ENCODE results near the gene MUS81. TPM values are rescaled to one million over a fixed set of nuclear protein-coding genes. Genes with fewer than 3 reads are reported as not detected.

Gene MUS81
- total RNA-seq, 4 donors from 2014 or later, result 58.3 to 191 (median 81.2) TPM

DNA sequence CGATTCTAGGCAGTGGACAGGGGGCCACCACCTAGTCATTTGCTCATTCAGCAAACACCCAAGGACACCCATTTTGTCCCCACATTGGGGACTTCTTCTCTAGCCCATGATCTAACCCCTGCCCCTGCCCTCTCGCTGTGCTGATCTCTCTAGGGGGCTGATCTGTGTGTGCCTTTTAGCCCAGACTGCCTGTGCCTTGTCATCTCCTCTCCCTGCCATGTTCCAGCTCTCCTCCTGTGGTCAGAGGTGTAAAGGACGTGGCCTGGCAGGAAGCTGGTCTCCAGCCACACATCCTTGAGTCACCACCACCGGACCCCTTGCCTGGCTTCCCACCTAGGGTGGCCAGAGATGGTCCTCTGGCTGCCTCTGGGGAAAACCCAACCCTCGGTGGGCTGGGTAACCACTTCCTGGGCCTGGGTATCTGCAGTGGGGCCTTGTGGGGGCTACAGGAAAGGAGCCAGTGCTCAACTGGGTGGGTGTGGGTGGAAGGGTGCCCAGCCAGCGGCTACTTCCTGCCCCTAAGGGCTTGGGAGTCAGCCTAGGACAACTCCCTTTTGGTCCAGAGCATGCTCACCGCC is 20.7 kb downstream of the MUS81 start:
- H3K27ac ChIP-seq, result no peak overlapping the region
- no peaks in the 10 kb centered on the region for H3K9me3 ChIP-seq
- no peak overlapping the region for H3K4me3 ChIP-seq
- WGBS, 2 donors (ENCODE audit: low coverage in 1 of 2), result 66% methylated on average over 7 of the region's 7 CpGs; no CpG with 5 or more reads in 1 of the 2 donors
- DNase-seq, result no peak
- H3K36me3 ChIP-seq, result peaks cover 0 to 5% (median 0%) of the 10 kb centered on the region in 4 donors
- peaks cover 0 to 10% (median 3%) of the 10 kb centered on the region in 4 donors for H3K4me1 ChIP-seq
- TF ChIP-seq POLR2A (IDR thresholded peaks at IDR 0.05) (no peak), POLR2AphosphoS5 (IDR thresholded peaks at IDR 0.05) (no peak)
- in situ Hi-C loops (cut with MboI; ENCODE audit: low pct_ligation_motif_present in 1 of 4, low pct_unique_long_range_greater_than_20kb in 1 of 4, low sequenced_read_pairs in 3 of 4) (loop anchor here in 3 of 4 donors (10.0 to 25.0 kb wide), 2 partner anchors 104 to 106 kb away; no protein-coding TSS in a partner anchor), intact Hi-C loops (cut with DNase I; ENCODE audit: low total_unique reads) (loop anchor here (5.0 kb wide), 1 partner anchor 111 kb away; no protein-coding TSS in a partner anchor)
- H3K27me3 ChIP-seq, result no peaks in the 10 kb centered on the region

- Histone ChIP-seq H3K4me1 (peaks cover 3 to 20% (median 6%) of the 10 kb centered on the region in 4 donors), H3K36me3 (peaks cover 0 to 5% (median 0%) of the 10 kb centered on the region in 4 donors), H3K4me3 (no peak overlapping the region), H3K27ac (no peak overlapping the region), H3K27me3 (no peaks in the 10 kb centered on the region), H3K9me3 (no peaks in the 10 kb centered on the region)
- no peak for TF ChIP-seq POLR2AphosphoS5 (IDR thresholded peaks at IDR 0.05)
- intact Hi-C loops (cut with DNase I; ENCODE audit: low total_unique reads), result loop anchor here (5.0 kb wide), 1 partner anchor 110 kb away; no protein-coding TSS in a partner anchor
- DNase-seq, result peak; percentile 6
- in situ Hi-C loops (cut with MboI; ENCODE audit: low pct_ligation_motif_present in 1 of 4, low pct_unique_long_range_greater_than_20kb in 1 of 4, low sequenced_read_pairs in 3 of 4), result loop anchor here in 3 of 4 donors (10.0 to 25.0 kb wide), 2 partner anchors 102 to 105 kb away; no protein-coding TSS in a partner anchor
- 90% methylated on average over 26 of the region's 30 CpGs; no CpG with 5 or more reads in 1 of the 2 donors for WGBS, 2 donors (ENCODE audit: low coverage in 1 of 2)
Measured at GRCh38 chr11:65882120-65883057, 22.2 kb downstream of the MUS81 start.

GRCh38 chr11:65883058-65883761 is 23.0 kb downstream of the MUS81 start:
- WGBS, 2 donors (ENCODE audit: low coverage in 1 of 2), result 94% methylated on average over 13 of the region's 13 CpGs; no CpG with 5 or more reads in 1 of the 2 donors
- TF ChIP-seq EP300 (IDR thresholded peaks at IDR 0.05; ENCODE audit: low read depth) (no peak), POLR2A (IDR thresholded peaks at IDR 0.05) (no peak), POLR2AphosphoS5 (IDR thresholded peaks at IDR 0.05) (no peak), CTCF (IDR thresholded peaks at IDR 0.05) (no peak)
- in situ Hi-C loops (cut with MboI; ENCODE audit: low pct_ligation_motif_present in 1 of 4, low pct_unique_long_range_greater_than_20kb in 1 of 4, low sequenced_read_pairs in 3 of 4), result loop anchor here in 3 of 4 donors (10.0 to 25.0 kb wide), 2 partner anchors 102 to 104 kb away; no protein-coding TSS in a partner anchor
- H3K4me1 ChIP-seq, result peaks cover 8 to 26% (median 12%) of the 10 kb centered on the region in 4 donors
- H3K36me3 ChIP-seq, result peaks cover 0 to 5% (median 0%) of the 10 kb centered on the region in 4 donors
- H3K27me3 ChIP-seq, result no peaks in the 10 kb centered on the region
- intact Hi-C loops (cut with DNase I; ENCODE audit: low total_unique reads), result loop anchor here (5.0 kb wide), 1 partner anchor 109 kb away; no protein-coding TSS in a partner anchor
- H3K9me3 ChIP-seq, result no peaks in the 10 kb centered on the region
- no peak overlapping the region for H3K27ac ChIP-seq
- H3K4me3 ChIP-seq, result no peak overlapping the region
- peak; percentile 8 for DNase-seq

GRCh38 chr11:65883786-65884715 is 23.8 kb downstream of the MUS81 start:
- Histone ChIP-seq H3K27me3 (no peaks in the 10 kb centered on the region), H3K36me3 (peaks cover 0 to 5% (median 0%) of the 10 kb centered on the region in 4 donors), H3K4me1 (peaks cover 8 to 31% (median 17%) of the 10 kb centered on the region in 4 donors), H3K9me3 (no peaks in the 10 kb centered on the region), H3K4me3 (no peak overlapping the region), H3K27ac (no peak overlapping the region)
- TF ChIP-seq POLR2A (IDR thresholded peaks at IDR 0.05) (no peak), EP300 (IDR thresholded peaks at IDR 0.05; ENCODE audit: low read depth) (no peak), CTCF (IDR thresholded peaks at IDR 0.05) (no peak), POLR2AphosphoS5 (IDR thresholded peaks at IDR 0.05) (no peak)
- in situ Hi-C loops (cut with MboI; ENCODE audit: low pct_ligation_motif_present in 1 of 4, low pct_unique_long_range_greater_than_20kb in 1 of 4, low sequenced_read_pairs in 3 of 4) (loop anchor here in 3 of 4 donors (10.0 to 25.0 kb wide), 2 partner anchors 101 to 103 kb away; no protein-coding TSS in a partner anchor), intact Hi-C loops (cut with DNase I; ENCODE audit: low total_unique reads) (loop anchor here (5.0 kb wide), 1 partner anchor 108 kb away; no protein-coding TSS in a partner anchor)
- peak; percentile 8 for DNase-seq
- 67 to 80% methylated on average over 1 to 28 of the region's 28 CpGs for WGBS, 2 donors (ENCODE audit: low coverage in 1 of 2)

Measured in transverse colon (tissue), 4 donors.